K562 (cell line): ENCODE data around the gene FTH1. TPM values are rescaled to one million over a fixed set of nuclear protein-coding genes. Genes with fewer than 3 reads are reported as not detected.

Experiments used
- EP300 ChIP-seq: IDR thresholded peaks from 2 replicates; pipeline ENCODE4 v1.6.1; 2012; ENCODE audit warnings: low read length, improper control_type of control experiment
- FUS ChIP-seq: fragments of 200-400 bp; formaldehyde crosslinking; optimal IDR thresholded peaks from 2 replicates; pipeline ENCODE3; 2017; ENCODE audit warnings: low read depth, low read length
- KAT8 ChIP-seq: fragments of 450-650 bp; IDR thresholded peaks from 2 replicates; pipeline ENCODE4 v1.6.1; 2016; ENCODE audit warnings: low read depth, mild to moderate bottlenecking
- PPARD ChIP-seq: fragments of 250-450 bp; sonication (Bioruptor Pico); IDR thresholded peaks from 2 replicates; pipeline ENCODE4 v1.8.0; 2022; ENCODE audit warnings: inconsistent platforms, mild to moderate bottlenecking, moderate library complexity
- RAD51 ChIP-seq: fragments of 450-650 bp; IDR thresholded peaks from 2 replicates; pipeline ENCODE4 v1.7.1; 2016; ENCODE audit warnings: low read depth, mild to moderate bottlenecking, borderline replicate concordance
- RBM22 ChIP-seq: fragments of 200-400 bp; formaldehyde crosslinking; IDR thresholded peaks from 2 replicates; pipeline ENCODE4 v1.6.1; 2018; ENCODE audit warnings: low read length, low read depth; ENCODE audit not compliant: poor library complexity, severe bottlenecking
- SRF ChIP-seq, 2 experiments: fragments of 250-450, 450-650 bp in 1 of 2; sonication (Bioruptor Pico) in 1 of 2; sonication (generic) in 1 of 2; formaldehyde crosslinking; IDR thresholded peaks; 2 replicates each; pipeline versions ENCODE4 v1.5.0 to v1.5.1; 2020 to 2022; ENCODE audit warnings: mild to moderate bottlenecking in 1 of 2, missing genetic modification reagents in 1 of 2
- TAF9B ChIP-seq: fragments of 450-650 bp; IDR thresholded peaks from 2 replicates; pipeline ENCODE4 v1.6.1; 2018; ENCODE audit warnings: mild to moderate bottlenecking; ENCODE audit not compliant: partially characterized antibody
- TEAD1 ChIP-seq, 2 experiments: fragments of 450-650 bp in 1 of 2; sonication (generic) in 1 of 2; formaldehyde crosslinking; IDR thresholded peaks; 2 replicates each; pipeline versions ENCODE4 v1.4.0 to v1.8.0; 2020 to 2022; ENCODE audit warnings: mild to moderate bottlenecking in 2 of 2, missing genetic modification reagents in 1 of 2
- TGIF2 ChIP-seq: sonication (generic); formaldehyde crosslinking; IDR thresholded peaks from 2 replicates; pipeline ENCODE4 v1.8.1; 2022; ENCODE audit warnings: mild to moderate bottlenecking, missing genetic modification reagents, moderate library complexity
- YY1 ChIP-seq, 3 experiments: IDR thresholded peaks; 2 replicates each; pipeline ENCODE4 v1.6.1; 2011; ENCODE audit warnings: low read length in 2 of 3, mild to moderate bottlenecking in 2 of 3, moderate library complexity in 2 of 3, borderline replicate concordance in 1 of 3, control low read depth in 1 of 3, low read depth in 1 of 3; ENCODE audit not compliant: insufficient read depth in 3 of 3, insufficient replicate concordance in 2 of 3, control insufficient read depth in 1 of 3, insufficient read length in 1 of 3; ENCODE audit errors: extremely low read depth in 1 of 3
- ZNF518B ChIP-seq: fragments of 250-450 bp; sonication (Bioruptor Pico); IDR thresholded peaks from 2 replicates; pipeline ENCODE4 v1.5.0; 2021; ENCODE audit warnings: mild to moderate bottlenecking, moderate library complexity
- ZNF76 ChIP-seq: fragments of 250-450 bp; sonication (Bioruptor Pico); IDR thresholded peaks from 2 replicates; pipeline ENCODE4 v1.4.0; 2020; ENCODE audit warnings: mild to moderate bottlenecking, moderate library complexity, borderline replicate concordance
- ZNF77 ChIP-seq: fragments of 250-450 bp; sonication (Bioruptor Pico); IDR thresholded peaks from 2 replicates; pipeline ENCODE4 v1.5.0; 2020
- polyA plus RNA-seq, 8 experiments: library from polyadenylated mRNA; depleted of rRNA in 4 of 8; stranded (reverse) in 5 of 8; unstranded in 3 of 8; fragments of >200 nt; fragmentation: Nextera tagmentation in 2 of 8; fragmentation: Illumina TruSeq in 1 of 8; extraction: Ambion mirVana in 2 of 8; extraction: Trizol in 1 of 8; gene quantifications; 2 replicates each; pipeline versions ENCODE4 v1.2.1 to v1.2.3, GENCODE V29; 2011 to 2014; ENCODE audit warnings: inconsistent platforms in 1 of 8, missing spikeins in 1 of 8
- total RNA-seq, 7 experiments: library from RNA; depleted of rRNA in 6 of 7; stranded (reverse); fragments of >200 nt in 6 of 7; fragmentation: Illumina TruSeq in 2 of 7; extraction: Trizol in 2 of 7; gene quantifications; 2 replicates each; pipeline versions ENCODE4 v1.2.1 to v1.2.3, GENCODE V29; 2011 to 2021; ENCODE audit warnings: low replicate concordance in 1 of 7
- TF ChIP-seq, protein P1 (sequence below): sonication (generic); formaldehyde crosslinking; IDR thresholded peaks from 2 replicates; pipeline ENCODE4 v1.8.0; 2022; ENCODE audit warnings: missing genetic modification reagents, mild to moderate bottlenecking, borderline replicate concordance
- TF ChIP-seq, protein P2 (sequence below): fragments of 250-450 bp; sonication (Bioruptor Pico); IDR thresholded peaks from 2 replicates; pipeline ENCODE4 v1.5.0; 2020; ENCODE audit warnings: mild to moderate bottlenecking
- TF ChIP-seq, protein P3 (sequence below): fragments of 250-450 bp; sonication (Bioruptor Pico); IDR thresholded peaks from 2 replicates; pipeline ENCODE4 v1.4.0; 2020; ENCODE audit warnings: borderline replicate concordance
- TF ChIP-seq, protein P4 (sequence below): sonication (generic); formaldehyde crosslinking; IDR thresholded peaks from 2 replicates; pipeline ENCODE4 v1.4.0; 2020; ENCODE audit warnings: mild to moderate bottlenecking, missing genetic modification reagents

The FTH1 gene
- total and polyA plus RNA-seq, 9 of the 15 experiments (the other 6 are each of a cell fraction or from before 2014, with no cell fraction given) = 370 to 3,146 (median 802) TPM

- peak; percentile 37 to 73; a peak in 2 of 4 replicates for TF ChIP-seq TEAD1 (CRISPR knock-in tag; IDR thresholded peaks at IDR 0.05)
- TF ChIP-seq RAD51 = no peak
- TF ChIP-seq, protein P1, sequence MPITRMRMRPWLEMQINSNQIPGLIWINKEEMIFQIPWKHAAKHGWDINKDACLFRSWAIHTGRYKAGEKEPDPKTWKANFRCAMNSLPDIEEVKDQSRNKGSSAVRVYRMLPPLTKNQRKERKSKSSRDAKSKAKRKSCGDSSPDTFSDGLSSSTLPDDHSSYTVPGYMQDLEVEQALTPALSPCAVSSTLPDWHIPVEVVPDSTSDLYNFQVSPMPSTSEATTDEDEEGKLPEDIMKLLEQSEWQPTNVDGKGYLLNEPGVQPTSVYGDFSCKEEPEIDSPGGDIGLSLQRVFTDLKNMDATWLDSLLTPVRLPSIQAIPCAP = no peak
- no peak for TF ChIP-seq RBM22
- no peak for TF ChIP-seq PPARD (CRISPR knock-in tag)
- TF ChIP-seq, protein P2, sequence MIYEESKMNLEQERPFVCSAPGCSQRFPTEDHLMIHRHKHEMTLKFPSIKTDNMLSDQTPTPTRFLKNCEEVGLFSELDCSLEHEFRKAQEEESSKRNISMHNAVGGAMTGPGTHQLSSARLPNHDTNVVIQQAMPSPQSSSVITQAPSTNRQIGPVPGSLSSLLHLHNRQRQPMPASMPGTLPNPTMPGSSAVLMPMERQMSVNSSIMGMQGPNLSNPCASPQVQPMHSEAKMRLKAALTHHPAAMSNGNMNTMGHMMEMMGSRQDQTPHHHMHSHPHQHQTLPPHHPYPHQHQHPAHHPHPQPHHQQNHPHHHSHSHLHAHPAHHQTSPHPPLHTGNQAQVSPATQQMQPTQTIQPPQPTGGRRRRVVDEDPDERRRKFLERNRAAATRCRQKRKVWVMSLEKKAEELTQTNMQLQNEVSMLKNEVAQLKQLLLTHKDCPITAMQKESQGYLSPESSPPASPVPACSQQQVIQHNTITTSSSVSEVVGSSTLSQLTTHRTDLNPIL (CRISPR knock-in tag) = no peak
- TF ChIP-seq, protein P3, sequence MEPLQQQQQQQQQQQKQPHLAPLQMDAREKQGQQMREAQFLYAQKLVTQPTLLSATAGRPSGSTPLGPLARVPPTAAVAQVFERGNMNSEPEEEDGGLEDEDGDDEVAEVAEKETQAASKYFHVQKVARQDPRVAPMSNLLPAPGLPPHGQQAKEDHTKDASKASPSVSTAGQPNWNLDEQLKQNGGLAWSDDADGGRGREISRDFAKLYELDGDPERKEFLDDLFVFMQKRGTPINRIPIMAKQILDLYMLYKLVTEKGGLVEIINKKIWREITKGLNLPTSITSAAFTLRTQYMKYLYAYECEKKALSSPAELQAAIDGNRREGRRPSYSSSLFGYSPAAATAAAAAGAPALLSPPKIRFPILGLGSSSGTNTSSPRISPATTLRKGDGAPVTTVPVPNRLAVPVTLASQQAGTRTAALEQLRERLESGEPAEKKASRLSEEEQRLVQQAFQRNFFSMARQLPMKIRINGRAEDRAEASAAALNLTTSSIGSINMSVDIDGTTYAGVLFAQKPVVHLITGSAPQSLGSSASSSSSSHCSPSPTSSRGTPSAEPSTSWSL (CRISPR knock-in tag) = no peak
- TF ChIP-seq TAF9B = no peak
- no peak for TF ChIP-seq TGIF2 (CRISPR knock-in tag)
- no peak for TF ChIP-seq KAT8
- TF ChIP-seq ZNF76 (CRISPR knock-in tag) = no peak
- TF ChIP-seq SRF (CRISPR knock-in tag; IDR thresholded peaks at IDR 0.05) = no peak
- TF ChIP-seq FUS = no peak
- peak; percentile 36; the same call in 1 of the 2 replicates for TF ChIP-seq EP300
- TF ChIP-seq, protein P4, sequence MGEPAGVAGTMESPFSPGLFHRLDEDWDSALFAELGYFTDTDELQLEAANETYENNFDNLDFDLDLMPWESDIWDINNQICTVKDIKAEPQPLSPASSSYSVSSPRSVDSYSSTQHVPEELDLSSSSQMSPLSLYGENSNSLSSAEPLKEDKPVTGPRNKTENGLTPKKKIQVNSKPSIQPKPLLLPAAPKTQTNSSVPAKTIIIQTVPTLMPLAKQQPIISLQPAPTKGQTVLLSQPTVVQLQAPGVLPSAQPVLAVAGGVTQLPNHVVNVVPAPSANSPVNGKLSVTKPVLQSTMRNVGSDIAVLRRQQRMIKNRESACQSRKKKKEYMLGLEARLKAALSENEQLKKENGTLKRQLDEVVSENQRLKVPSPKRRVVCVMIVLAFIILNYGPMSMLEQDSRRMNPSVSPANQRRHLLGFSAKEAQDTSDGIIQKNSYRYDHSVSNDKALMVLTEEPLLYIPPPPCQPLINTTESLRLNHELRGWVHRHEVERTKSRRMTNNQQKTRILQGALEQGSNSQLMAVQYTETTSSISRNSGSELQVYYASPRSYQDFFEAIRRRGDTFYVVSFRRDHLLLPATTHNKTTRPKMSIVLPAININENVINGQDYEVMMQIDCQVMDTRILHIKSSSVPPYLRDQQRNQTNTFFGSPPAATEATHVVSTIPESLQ (CRISPR knock-in tag) = no peak
- no peak for TF ChIP-seq ZNF77 (CRISPR knock-in tag)
- no peak for TF ChIP-seq YY1 (IDR thresholded peaks at IDR 0.05; ENCODE audit: borderline replicate concordance in 1 of 3, control insufficient read depth in 1 of 3, extremely low read depth in 1 of 3, insufficient read depth in 3 of 3, insufficient read length in 1 of 3, insufficient replicate concordance in 2 of 3, low read depth in 1 of 3, low read length in 2 of 3)
- TF ChIP-seq ZNF518B (CRISPR knock-in tag) = no peak
Measured at GRCh38 chr11:62012451-62012831, 45.0 kb upstream of the FTH1 start (continued).
